Ascending aorta (tissue), 2 donors: ENCODE data around the gene TKTL2. TPM values are rescaled to one million over a fixed set of nuclear protein-coding genes. Genes with fewer than 3 reads are reported as not detected.
A peak's percentile ranks its signal among the peaks of the same experiment; 100 is the strongest.

Experiments used
- DNase-seq, 2 donors: peaks; one replicate each; pipeline ENCODE4 v3.0.0-alpha.2; 2019; ENCODE audit warnings: low spot score in 2 of 2
- H3K27ac ChIP-seq, 2 donors: fragments of 200-600 bp; sonication (generic); one replicate each; pipeline ENCODE4 v1.5.1; 2016 to 2017; ENCODE audit warnings: mild to moderate bottlenecking in 1 of 2
- H3K27me3 ChIP-seq: fragments of 200-600 bp; sonication (generic); one replicate; pipeline ENCODE4 v1.5.1; 2017
- H3K36me3 ChIP-seq, 2 donors: fragments of 200-600 bp; sonication (generic); one replicate each; pipeline ENCODE4 v1.5.1; 2016
- H3K4me1 ChIP-seq, 2 donors: fragments of 200-600 bp; sonication (generic); one replicate each; pipeline ENCODE4 v1.5.1; 2016 to 2017; ENCODE audit warnings: mild to moderate bottlenecking in 1 of 2
- H3K4me3 ChIP-seq, 2 donors: fragments of 200-600 bp; sonication (generic); one replicate each; pipeline ENCODE4 v1.5.1; 2016 to 2017; ENCODE audit warnings: mild to moderate bottlenecking in 1 of 2
- H3K9me3 ChIP-seq, 2 donors: fragments of 200-600 bp; sonication (generic); one replicate each; pipeline ENCODE4 v1.5.1; 2016
- intact Hi-C: fragments of 100-400 bp; cut with DNase I; formaldehyde crosslinking; loops from one replicate; pipeline ENCODE4 v1.15.1; 2023
- total RNA-seq: library from RNA; depleted of rRNA; stranded (reverse); fragments of >200 nt; gene quantifications from one replicate; pipeline ENCODE4 v1.1.0, GENCODE V29; 2016
- TF ChIP-seq, protein P1 (sequence below), 3 experiments: fragments of 200-600 bp in 2 of 3; fragments of 450-650 bp in 1 of 3; sonication (generic) in 2 of 3; IDR thresholded peaks; one replicate each; pipeline ENCODE4 v1.5.1; 2016 to 2019; ENCODE audit warnings: antibody characterized with exemption in 3 of 3, mild to moderate bottlenecking in 1 of 3, moderate library complexity in 1 of 3

Gene TKTL2
- total RNA-seq, 1 donor from 2014 or later = not detected

DNA sequence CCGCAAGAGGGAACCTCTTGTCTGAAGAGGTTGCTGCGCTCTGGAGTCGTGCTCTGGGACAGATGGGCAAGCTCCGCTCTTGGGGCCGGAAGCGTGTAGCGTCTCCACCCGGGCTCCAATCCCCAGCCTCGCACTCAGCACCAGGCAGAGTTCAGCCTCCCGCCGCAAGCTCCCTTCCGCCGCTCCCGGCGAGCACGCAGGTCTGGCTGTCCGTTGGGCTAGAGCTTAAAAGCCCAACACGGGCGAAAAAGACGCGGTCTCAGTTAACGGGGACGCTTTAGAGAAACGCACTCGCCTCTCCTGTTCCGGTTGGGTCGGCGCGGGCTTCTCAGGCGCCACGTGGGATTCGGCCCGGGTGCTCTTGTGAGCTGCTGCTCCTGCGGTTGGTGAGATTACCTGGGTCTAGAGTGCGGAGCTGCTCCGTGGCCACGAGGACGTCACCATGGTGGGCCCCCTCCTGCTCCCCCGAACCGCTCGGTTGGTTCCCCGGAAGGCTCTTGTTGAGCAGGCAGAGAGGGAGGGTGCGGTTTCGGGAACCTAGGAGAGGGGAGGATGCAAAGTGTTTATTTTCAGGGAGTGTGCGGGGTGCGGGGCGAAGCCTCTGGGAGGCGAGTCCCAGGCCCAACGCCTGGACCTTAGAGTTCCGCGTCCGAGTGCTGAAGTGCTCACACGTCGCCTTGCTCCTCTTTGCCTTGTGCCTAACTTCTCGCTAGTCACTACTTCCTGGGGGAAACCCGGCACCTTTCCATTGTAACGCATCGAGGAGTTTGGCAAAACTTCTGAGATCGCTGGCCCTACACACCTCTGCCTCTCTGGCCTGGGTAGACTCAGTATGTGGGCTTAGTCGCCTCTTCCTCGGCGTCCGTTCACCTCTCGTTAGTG, 21.0 kb upstream of the TKTL2 start, which contains the start of gene TMA16:
TSS of gene TMA16 (plus strand) at position 331 of the 882 bp plus-strand sequence. CDS start at position 443, 112 bp downstream.
- H3K36me3 ChIP-seq = no peaks in the 10 kb centered on the region
- no peaks in the 10 kb centered on the region for H3K27me3 ChIP-seq
- no peaks in the 10 kb centered on the region for H3K9me3 ChIP-seq
- peak within 1 kb of the TSS; percentile 75 to 88 for H3K27ac ChIP-seq
- peak; percentile 37 to 92 for DNase-seq
- peaks cover 2 to 9% of the 10 kb centered on the region in 2 donors for H3K4me1 ChIP-seq
- intact Hi-C loops = loop anchor here (2.0 kb wide), 3 partner anchors 54 to 328 kb away; partner anchors contain the start of gene NAF1
- TF ChIP-seq, protein P1, sequence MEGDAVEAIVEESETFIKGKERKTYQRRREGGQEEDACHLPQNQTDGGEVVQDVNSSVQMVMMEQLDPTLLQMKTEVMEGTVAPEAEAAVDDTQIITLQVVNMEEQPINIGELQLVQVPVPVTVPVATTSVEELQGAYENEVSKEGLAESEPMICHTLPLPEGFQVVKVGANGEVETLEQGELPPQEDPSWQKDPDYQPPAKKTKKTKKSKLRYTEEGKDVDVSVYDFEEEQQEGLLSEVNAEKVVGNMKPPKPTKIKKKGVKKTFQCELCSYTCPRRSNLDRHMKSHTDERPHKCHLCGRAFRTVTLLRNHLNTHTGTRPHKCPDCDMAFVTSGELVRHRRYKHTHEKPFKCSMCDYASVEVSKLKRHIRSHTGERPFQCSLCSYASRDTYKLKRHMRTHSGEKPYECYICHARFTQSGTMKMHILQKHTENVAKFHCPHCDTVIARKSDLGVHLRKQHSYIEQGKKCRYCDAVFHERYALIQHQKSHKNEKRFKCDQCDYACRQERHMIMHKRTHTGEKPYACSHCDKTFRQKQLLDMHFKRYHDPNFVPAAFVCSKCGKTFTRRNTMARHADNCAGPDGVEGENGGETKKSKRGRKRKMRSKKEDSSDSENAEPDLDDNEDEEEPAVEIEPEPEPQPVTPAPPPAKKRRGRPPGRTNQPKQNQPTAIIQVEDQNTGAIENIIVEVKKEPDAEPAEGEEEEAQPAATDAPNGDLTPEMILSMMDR (IDR thresholded peaks at IDR 0.05) = no peak
- H3K4me3 ChIP-seq = peak within 1 kb of the TSS; percentile 83 to 90

DNA sequence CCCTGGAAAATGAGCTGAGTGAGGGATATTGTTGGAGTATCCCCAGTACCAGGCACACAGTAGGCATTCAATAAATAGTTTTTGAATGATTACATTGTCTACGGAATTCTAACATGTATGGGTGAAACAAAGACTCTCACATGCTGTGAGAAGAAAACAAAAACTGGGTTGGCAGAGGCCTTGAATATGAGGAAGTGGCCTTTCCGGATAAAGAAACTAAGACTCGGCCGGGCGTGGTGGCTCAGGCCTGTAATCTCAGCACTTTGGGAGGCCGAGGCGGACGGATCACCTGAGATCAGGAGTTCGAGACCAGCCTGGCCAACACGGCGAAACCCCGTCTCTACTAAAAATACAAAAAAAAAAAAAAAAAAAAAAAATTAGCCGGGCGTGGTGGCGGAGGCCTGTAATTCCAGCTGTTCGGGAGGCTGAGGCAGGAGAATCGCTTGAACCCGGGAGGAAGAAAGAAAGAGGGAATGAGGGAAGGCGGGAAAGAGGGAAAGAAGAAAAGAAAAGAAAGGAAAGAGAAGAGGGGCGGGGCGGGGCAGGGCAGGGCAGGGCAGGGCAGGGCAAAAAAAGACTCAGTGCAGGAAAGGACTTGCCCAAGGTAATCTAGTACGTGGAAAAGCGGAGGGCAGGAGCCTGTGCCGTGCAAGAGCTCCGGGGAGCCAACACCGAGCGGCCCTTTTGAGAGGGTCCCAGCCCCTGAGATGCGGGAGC, 20.2 kb upstream of the TKTL2 start:
- H3K9me3 ChIP-seq = no peaks in the 10 kb centered on the region
- no peaks in the 10 kb centered on the region for H3K36me3 ChIP-seq
- peaks cover 2 to 9% of the 10 kb centered on the region in 2 donors for H3K4me1 ChIP-seq
- peak overlapping the region; percentile 75 to 88 for H3K27ac ChIP-seq
- no peaks in the 10 kb centered on the region for H3K27me3 ChIP-seq
- peak overlapping the region; percentile 83 to 90 for H3K4me3 ChIP-seq
- TF ChIP-seq, protein P1 (IDR thresholded peaks at IDR 0.05) = no peak
- no peak for DNase-seq
- intact Hi-C loops = loop anchor here (2.0 kb wide), 3 partner anchors 55 to 327 kb away; partner anchors contain the start of gene NAF1

DNA sequence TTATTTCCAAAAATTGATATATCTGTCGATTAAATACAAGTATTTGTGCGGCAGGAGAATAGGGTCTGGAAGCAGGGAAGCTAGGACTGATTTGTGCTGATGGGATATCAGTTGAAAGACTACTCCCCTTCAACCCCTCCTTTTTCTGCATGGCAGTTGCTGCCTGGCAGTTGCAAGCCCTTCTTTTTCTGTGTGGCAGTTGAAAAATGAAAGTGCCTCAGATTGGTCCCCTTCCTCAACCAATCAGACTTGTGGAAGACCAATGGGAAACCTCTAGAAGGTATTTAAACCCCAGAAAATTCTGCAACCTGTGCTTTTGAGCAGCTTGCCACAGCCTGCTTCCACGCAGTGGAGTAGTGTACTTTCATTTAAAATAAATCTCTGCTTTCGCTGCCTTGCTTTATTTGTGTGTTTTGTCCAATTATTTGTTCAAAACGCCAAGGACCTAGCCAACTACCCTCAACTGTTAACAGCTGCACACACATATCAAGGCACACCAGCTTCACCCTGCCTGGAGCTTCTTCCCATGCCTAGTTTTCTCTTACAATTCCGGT, 19.5 kb upstream of the TKTL2 start:
- TF ChIP-seq, protein P1 (IDR thresholded peaks at IDR 0.05) = no peak
- no peaks in the 10 kb centered on the region for H3K36me3 ChIP-seq
- H3K4me1 ChIP-seq = peaks cover 2 to 9% of the 10 kb centered on the region in 2 donors
- no peaks in the 10 kb centered on the region for H3K9me3 ChIP-seq
- no peaks in the 10 kb centered on the region for H3K27me3 ChIP-seq
- no peak overlapping the region for H3K4me3 ChIP-seq
- DNase-seq = no peak
- intact Hi-C loops = no loop called here
- no peak overlapping the region for H3K27ac ChIP-seq

DNA sequence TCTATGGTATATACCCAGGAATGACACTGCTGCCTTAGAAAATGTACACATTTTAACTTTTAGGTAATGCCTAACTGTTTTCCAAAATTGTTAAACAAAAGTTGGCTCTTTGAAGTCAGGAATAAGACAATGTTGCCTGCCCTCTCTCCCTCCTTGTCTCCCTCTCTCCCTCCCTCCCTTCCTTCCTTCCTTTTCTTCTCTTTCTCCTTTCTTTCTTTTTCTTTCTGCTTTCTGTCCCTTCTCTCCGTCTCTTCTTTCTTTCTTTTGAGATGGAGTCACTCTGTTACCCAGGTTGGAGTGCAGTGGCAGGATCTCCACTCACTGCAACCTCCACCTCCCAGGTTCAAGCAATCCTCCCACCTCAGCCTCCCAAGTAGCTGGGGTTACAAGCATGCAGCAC, 16.4 kb upstream of the TKTL2 start:
- H3K27ac ChIP-seq = no peak overlapping the region
- no peak overlapping the region for H3K4me3 ChIP-seq
- intact Hi-C loops = no loop called here
- H3K36me3 ChIP-seq = no peaks in the 10 kb centered on the region
- no peak for DNase-seq
- H3K27me3 ChIP-seq = no peaks in the 10 kb centered on the region
- TF ChIP-seq, protein P1 (IDR thresholded peaks at IDR 0.05) = no peak
- H3K9me3 ChIP-seq = no peaks in the 10 kb centered on the region
- H3K4me1 ChIP-seq = peaks cover 0 to 4% of the 10 kb centered on the region in 2 donors

DNA sequence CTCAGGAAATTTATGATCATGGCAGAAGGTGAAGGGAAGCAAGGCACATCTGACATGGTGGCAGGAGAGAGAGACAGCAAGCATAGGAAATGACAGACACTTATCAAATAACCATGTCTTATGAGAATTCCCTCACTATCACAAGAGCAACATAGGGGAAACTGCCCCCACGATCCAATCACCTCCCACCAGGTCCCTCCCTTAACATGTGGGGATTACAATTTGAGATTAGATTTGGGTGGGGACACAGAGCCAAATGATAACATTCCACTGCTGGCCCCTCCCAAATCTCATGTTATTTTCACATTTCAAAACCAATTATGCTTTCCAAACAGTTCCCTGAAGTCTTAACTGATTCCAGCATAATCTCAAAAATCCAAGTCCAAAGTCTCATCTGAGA, 12.8 kb upstream of the TKTL2 start:
- intact Hi-C loops = no loop called here
- H3K9me3 ChIP-seq = no peaks in the 10 kb centered on the region
- H3K27me3 ChIP-seq = no peaks in the 10 kb centered on the region
- H3K36me3 ChIP-seq = no peaks in the 10 kb centered on the region
- DNase-seq = no peak
- TF ChIP-seq, protein P1 (IDR thresholded peaks at IDR 0.05) = no peak
- no peak overlapping the region for H3K27ac ChIP-seq
- H3K4me3 ChIP-seq = no peak overlapping the region
- H3K4me1 ChIP-seq = no peaks in the 10 kb centered on the region
